Panc1 (cell line): ENCODE results near the gene TFEC. TPM values are rescaled to one million over a fixed set of nuclear protein-coding genes. Genes with fewer than 3 reads are reported as not detected.

Experiments
- ATAC-seq: fragments of 200-7000 bp; cut with Tn5 transposase; 2 replicates; pipeline ENCODE4 v1.9.1; 2020; ENCODE audit warnings: mild to moderate bottlenecking, moderate library complexity
- BruUV-seq: library from RNA; stranded (reverse); fragments of 400-500 nt; replicated peaks from 2 replicates; lab custom pipeline; 2021; lab: Mats Ljungman, UMichigan
- CTCF ChIA-PET: fragments of 300-600 bp; sonication (Branson Sonifier 250); formaldehyde crosslinking; loops from one replicate; lab custom pipeline; 2022; ENCODE audit warnings: antibody characterized with exemption; lab: Charles Lee
- POLR2A ChIA-PET: fragments of 300-600 bp; sonication (Branson Sonifier 250); formaldehyde crosslinking; loops from one replicate; lab custom pipeline; 2022; ENCODE audit warnings: antibody characterized with exemption; lab: Charles Lee
- DNase-seq: peaks from one replicate; pipeline ENCODE4 v3.0.0-alpha.2; 2010; ENCODE audit warnings: low read depth, low spot score
- H3K27ac ChIP-seq: 2 replicates; pipeline ENCODE4 v1.5.1; 2011; ENCODE audit warnings: mild to moderate bottlenecking, low read length, inconsistent platforms
- H3K27me3 ChIP-seq: fragments of 200-500 bp; sonication (Bioruptor generic); 2 replicates; pipeline ENCODE4 v1.6.0; 2014; ENCODE audit warnings: low read length, inconsistent platforms; ENCODE audit not compliant: control insufficient read depth, insufficient read depth
- H3K36me3 ChIP-seq: fragments of 200-500 bp; sonication (Bioruptor generic); 2 replicates; pipeline ENCODE4 v1.5.1; 2014; ENCODE audit warnings: inconsistent platforms, mild to moderate bottlenecking, low read length, moderate library complexity; ENCODE audit not compliant: control insufficient read depth, insufficient read depth
- H3K4me1 ChIP-seq: 2 replicates; pipeline ENCODE4 v1.5.1; 2011; ENCODE audit warnings: inconsistent platforms, mild to moderate bottlenecking, low read length, moderate library complexity; ENCODE audit not compliant: control insufficient read depth, insufficient read depth
- H3K4me3 ChIP-seq, 2 experiments: 2 replicates each; pipeline ENCODE4 v1.5.1; 2011 to 2012; ENCODE audit warnings: low read depth in 2 of 2, low read length in 2 of 2, mild to moderate bottlenecking in 2 of 2, inconsistent platforms in 1 of 2, moderate library complexity in 1 of 2
- H3K9me3 ChIP-seq: fragments of 200-500 bp; sonication (Bioruptor generic); 2 replicates; pipeline ENCODE4 v1.5.1; 2014; ENCODE audit warnings: low read depth, mild to moderate bottlenecking, inconsistent platforms, low read length, moderate library complexity; ENCODE audit not compliant: control insufficient read depth, insufficient read depth
- CTCF ChIP-seq: fragments of 450-650 bp; IDR thresholded peaks from 2 replicates; pipeline ENCODE4 v1.5.1; 2017; ENCODE audit warnings: mild to moderate bottlenecking
- POLR2AphosphoS5 ChIP-seq: IDR thresholded peaks from 2 replicates; pipeline ENCODE4 v1.6.1; 2012; ENCODE audit warnings: mild to moderate bottlenecking, low read depth, low read length, moderate library complexity
- REST ChIP-seq, 2 experiments: IDR thresholded peaks; 2 replicates each; pipeline ENCODE4 v1.6.1; 2011 to 2012; ENCODE audit warnings: low read depth in 2 of 2, control low read depth in 1 of 2, low read length in 1 of 2, mild to moderate bottlenecking in 1 of 2, moderate library complexity in 1 of 2; ENCODE audit not compliant: insufficient read depth in 1 of 2
- SIN3A ChIP-seq: IDR thresholded peaks from 2 replicates; pipeline ENCODE4 v1.6.1; 2012; ENCODE audit warnings: low read depth, mild to moderate bottlenecking, low read length, moderate library complexity, borderline replicate concordance; ENCODE audit not compliant: insufficient read depth
- TCF7L2 ChIP-seq: IDR thresholded peaks from 2 replicates; pipeline ENCODE4 v1.6.1; 2011; ENCODE audit warnings: mild to moderate bottlenecking, low read depth, low read length, inconsistent platforms
- in situ Hi-C: cut with HindIII; loops from 2 replicates; pipeline ENCODE4 v1.10.0; 2016; ENCODE audit warnings: low sequenced_read_pairs, low pct_unique_long_range_greater_than_20kb
- intact Hi-C: fragments of 100-400 bp; cut with micrococcal nuclease; formaldehyde crosslinking; loops from one replicate; pipeline ENCODE4 v1.10.0; 2022; ENCODE audit not compliant: unreplicated experiment
- total RNA-seq: library from RNA; stranded (reverse); gene quantifications from one replicate; pipeline ENCODE4 v1.2.1, GENCODE V29; 2021; ENCODE audit not compliant: unreplicated experiment

The TFEC gene
- total RNA-seq, 1 experiment from 2014 or later = not detected

GRCh38 chr7:115910541-115911164 is 119.9 kb downstream of the TFEC start:
- ATAC-seq (no peak), DNase-seq (peak; percentile 13)
- BruUV-seq = no TSS peak
- Histone ChIP-seq H3K4me3 (no peak overlapping the region), H3K9me3 (no peaks in the 10 kb centered on the region), H3K27ac (no peak overlapping the region), H3K4me1 (no peaks in the 10 kb centered on the region; the same call in 1 of the 2 replicates), H3K27me3 (peaks cover 3% of the 10 kb centered on the region; the same call in 1 of the 2 replicates), H3K36me3 (no peaks in the 10 kb centered on the region)
- in situ Hi-C loops (no loop called here), intact Hi-C loops (loop anchor here (5.0 kb wide), 1 partner anchor 1828 kb away; no protein-coding TSS in a partner anchor)
- CTCF ChIA-PET = interaction anchor here (0.6 kb wide), 2 partner anchors 1820 to 1880 kb away, joined by 3 to 4 read pairs; no protein-coding TSS in a partner anchor
- TF ChIP-seq TCF7L2 (no peak), REST (IDR thresholded peaks at IDR 0.05; ENCODE audit: insufficient read depth in 1 of 2, low read depth in 2 of 2, low read length in 1 of 2) (no peak), SIN3A (no peak), CTCF (peak; percentile 70; the same call in 1 of the 2 replicates), POLR2AphosphoS5 (no peak)
- POLR2A ChIA-PET = no interaction called here

- CTCF ChIA-PET = no interaction called here
- no peaks in the 10 kb centered on the region; the same call in 1 of the 2 replicates for H3K4me1 ChIP-seq
These were observed 123.8 kb downstream of the TFEC start for GRCh38 chr7:115906731-115907130.

More at GRCh38 chr7:115906731-115907130, 123.8 kb downstream of the TFEC start:
- Histone ChIP-seq H3K9me3 (no peaks in the 10 kb centered on the region), H3K4me3 (no peak overlapping the region), H3K27me3 (peaks cover 3% of the 10 kb centered on the region; the same call in 1 of the 2 replicates), H3K27ac (no peak overlapping the region), H3K36me3 (no peaks in the 10 kb centered on the region)
- TF ChIP-seq CTCF (no peak), POLR2AphosphoS5 (no peak), SIN3A (no peak), TCF7L2 (no peak), REST (IDR thresholded peaks at IDR 0.05; ENCODE audit: insufficient read depth in 1 of 2, low read depth in 2 of 2, low read length in 1 of 2) (no peak)
- BruUV-seq = no TSS peak
- POLR2A ChIA-PET = no interaction called here
- DNase-seq (no peak), ATAC-seq (no peak)
- in situ Hi-C loops (no loop called here), intact Hi-C loops (no loop called here)
